ENCODE measurements around the gene GPC6.

Gene GPC6

DNA sequence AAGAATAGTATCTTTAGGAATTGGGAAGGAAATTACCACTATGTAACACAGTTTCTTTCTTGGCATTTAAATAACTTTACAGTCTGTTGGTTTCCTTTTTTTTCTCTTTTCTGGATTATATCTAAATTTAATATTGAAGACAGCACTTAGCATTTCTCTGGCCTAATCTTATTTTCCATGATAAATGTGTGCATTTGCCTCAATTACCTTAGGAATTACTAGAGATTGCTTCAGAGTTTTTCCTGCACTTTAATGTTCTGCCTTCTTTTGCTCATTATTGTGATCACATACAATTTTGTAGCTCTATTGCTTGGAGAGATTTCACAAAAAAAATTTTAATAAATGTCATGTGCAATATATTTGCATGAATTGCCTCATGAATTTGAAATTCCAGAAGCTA, 1227.7 kb downstream of the GPC6 start:
- no peak for DNase-seq

DNA sequence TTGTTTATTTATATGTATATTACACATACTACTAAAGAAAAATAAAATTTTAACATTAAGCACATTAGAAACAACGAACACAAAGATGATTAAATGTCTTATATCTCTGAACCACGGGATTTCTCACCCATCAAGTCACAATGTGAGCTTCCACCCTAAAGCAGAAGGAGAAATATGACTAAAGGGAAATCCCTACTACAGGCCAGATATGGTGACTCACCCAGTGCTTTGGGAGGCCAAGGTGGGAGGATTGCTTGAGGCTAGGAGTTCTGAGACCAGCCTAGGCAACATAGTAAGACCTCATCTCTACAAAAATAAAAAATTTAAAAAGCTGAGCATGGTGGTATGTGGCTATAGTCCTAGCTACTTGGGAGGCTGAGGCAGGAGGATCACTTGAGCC, 1228.3 kb downstream of the GPC6 start:
- no peak for DNase-seq

DNA sequence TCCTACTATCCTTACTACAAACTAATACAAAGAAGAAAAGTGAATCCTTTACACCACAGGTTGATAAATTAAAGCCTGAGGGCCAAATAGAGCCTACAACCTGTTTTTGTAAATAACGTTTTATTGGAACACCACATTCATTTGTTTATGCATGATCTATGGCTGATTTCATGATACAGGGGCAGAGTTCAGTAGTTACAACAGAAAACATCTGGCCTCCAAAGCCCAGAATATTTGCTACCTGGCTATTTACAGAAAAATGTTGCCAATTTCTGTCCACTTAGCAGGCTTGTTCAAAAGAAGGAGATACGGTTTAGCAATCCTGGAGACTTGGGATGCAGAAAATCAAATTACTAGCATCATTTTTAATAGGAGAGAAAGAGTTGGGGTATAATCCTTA, 1228.8 kb downstream of the GPC6 start:
- DNase-seq: no peak
